ENCODE data around the gene TAOK2. TPM values are rescaled to one million over a fixed set of nuclear protein-coding genes. Genes with fewer than 3 reads are reported as not detected.
"Not testable (repeated sequence)": the region's sequence is repeated elsewhere in the genome, so short reads cannot be mapped to it uniquely, and the experiment has no call there.

TAOK2 gene
- total RNA-seq, 1 experiment from 2014 or later, result 47.4 TPM

DNA sequence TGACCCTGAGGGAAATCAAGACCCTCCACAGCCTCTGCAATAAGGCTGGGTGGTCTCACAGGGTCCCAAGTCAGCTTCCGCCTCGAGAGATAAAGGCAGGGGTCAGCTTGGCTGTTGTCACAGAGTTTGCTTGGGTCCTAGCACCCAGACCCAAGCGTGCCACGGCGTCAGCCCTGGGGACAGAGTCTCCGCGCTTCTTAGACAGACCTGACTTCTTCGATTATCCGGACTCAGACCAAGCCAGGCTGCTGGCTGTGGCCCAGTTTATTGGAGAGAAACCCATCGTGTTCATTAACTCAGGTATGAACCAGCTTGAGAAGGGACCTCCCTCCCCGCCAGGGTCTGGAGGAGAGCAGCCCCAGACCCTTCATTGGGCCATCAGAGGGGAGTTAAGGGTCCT, 49.9 kb downstream of the TAOK2 start:
- no peak for DNase-seq (ENCODE audit: low read depth)

DNA sequence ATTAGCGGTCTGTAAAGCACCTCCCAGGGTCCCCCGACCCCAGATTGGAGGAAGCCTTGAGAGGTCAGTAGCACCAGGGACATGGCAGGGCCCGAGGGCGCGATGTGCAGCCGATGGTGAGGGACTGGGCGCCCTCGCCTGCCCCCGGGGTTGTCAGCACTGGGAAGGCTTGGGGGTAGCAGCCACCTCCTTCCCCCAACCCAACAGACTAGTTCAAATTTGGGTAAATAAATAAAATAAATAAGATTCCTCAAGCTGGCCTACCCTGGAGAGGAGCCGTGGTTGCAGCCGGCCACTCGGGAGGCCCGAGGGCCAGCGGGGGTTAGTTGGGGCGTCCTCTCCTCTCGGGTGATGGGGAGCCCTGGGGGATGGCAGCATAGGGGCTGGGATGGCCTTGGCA, 50.8 kb downstream of the TAOK2 start:
- DNase-seq (ENCODE audit: low read depth), result no peak

DNA sequence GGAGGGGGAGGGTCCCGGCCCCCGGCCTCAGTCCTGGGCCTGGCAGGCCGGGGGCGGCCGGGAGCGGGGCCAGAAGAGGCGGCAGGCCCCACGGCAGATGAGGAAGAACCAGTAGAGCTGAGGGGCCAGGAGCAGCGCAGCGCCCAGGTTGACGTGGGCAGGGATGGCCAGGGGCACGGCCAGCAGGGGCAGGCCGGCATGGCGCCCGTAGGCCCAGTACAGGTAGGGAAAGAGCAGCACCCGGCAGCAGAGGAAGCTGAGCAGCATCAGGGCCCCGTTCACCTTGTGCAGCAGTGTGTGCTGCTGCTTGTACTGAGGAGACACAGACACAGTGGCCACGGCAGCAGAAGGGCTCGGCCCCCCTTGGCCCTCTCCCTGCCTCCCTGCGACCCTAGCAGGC, 51.5 kb downstream of the TAOK2 start:
- DNase-seq (ENCODE audit: low read depth), result no peak

DNA sequence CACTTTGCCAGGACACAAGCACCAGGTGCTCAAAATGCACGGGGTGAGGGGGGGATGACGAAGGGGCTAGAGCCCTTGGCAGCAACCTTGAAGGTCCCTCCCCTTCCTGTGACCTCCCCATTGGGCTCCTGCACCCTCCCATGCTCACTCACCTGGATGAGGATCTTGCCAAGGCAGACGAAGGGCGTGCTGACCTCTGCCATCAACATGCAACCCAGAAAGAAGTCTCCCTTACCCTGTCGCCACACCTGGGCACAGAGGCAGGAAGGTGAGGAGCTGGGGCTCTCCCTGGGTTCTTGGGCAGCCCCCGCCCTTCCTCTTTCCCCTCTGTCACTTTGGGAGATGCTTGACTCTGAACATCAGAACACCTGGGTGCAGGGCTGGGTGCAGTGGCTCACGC, 51.9 kb downstream of the TAOK2 start:
- no peak for DNase-seq (ENCODE audit: low read depth)

DNA sequence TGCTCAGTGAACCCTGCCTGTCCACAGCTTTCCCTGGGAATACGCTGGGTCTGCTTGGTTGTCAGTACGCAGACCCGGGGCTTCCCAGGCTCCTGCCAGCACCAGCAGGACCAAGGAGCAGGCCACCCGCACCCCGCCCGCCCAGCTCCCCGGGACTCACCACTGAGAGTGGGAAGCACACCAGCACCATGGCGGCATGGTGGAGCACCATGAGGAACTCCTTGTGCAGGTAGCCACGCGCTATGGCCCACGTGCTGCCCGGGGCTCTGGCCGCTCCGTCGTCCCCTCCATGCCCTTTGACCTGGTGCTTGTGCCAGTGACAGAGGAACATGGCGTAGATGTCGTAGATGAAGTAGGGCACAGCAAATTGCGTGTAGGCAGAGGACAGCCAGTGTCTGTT, 52.8 kb downstream of the TAOK2 start:
- no peak for DNase-seq (ENCODE audit: low read depth)

DNA sequence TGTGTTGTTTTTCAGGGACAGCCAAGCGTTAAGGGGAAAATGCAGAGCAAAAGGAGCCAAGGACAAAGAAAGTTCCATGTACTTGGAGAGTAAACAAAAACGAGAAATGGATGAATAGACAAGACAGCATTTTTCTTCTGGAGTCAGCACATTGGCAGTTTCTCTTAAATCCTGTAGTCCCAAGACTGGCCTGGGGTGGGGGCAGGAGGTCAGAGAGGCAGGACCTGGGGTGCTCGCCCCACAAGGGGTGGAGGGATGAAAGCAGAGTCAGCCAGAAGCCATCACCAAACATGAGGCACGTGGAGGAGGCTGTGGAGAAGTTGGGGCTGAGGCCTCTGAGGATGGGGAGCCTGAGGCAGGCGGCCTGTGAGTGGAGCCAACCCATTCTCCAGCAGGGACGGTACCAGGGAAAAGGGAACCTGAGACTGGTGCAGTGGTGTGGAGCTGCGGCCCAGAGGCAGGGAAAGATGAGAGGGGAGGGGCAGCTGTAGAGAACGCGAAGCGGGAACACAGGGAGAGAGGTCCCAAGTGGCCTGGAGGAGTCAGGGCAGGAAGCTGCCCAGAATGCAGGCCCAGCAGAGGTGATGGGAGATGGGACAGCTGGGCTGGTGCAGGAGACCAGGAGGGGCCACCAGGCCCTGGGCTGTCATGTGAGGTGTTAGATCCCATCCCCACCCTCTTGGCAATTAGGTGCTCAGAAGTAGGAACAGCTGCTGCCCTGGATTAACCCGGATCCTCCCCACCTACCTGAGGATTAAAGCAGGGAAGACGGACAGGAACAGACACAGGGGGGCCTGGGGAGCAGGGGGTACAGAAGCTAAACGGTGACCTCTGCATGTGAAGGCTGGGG, 54.1 kb downstream of the TAOK2 start:
- DNase-seq (ENCODE audit: low read depth), result no peak

DNA sequence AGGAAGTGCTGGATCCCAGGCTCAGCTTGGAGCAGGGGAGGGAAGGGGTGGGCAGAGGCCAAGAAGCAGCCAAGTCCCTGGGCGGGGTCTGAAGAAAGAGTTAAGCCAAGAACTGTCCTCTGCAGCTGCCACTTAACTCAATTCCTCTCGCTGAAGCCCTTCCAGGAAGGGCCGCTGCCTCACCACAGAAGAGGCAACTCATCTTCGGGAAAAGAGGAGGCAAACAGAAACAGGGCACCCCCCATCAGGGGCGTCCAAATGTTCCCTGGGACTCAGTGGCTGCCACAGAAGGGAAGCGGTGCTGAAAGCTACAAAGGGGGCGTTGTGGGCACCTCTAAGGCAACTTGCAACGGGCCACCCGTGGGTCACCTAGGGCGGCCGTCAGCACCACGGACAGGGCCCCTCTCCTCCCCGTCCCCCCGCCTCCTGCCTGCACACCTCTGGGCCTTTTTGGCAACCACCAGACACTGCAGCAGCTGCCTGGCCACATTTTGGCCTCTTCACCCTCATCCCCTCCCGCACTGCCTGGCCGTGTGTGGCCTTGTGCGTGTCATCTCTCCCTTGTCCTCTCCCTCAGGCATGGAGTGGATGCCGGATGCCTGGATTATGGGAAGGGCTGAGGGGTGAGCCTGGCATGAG, 54.9 kb downstream of the TAOK2 start:
- DNase-seq (ENCODE audit: low read depth), result peak; percentile 27

DNA sequence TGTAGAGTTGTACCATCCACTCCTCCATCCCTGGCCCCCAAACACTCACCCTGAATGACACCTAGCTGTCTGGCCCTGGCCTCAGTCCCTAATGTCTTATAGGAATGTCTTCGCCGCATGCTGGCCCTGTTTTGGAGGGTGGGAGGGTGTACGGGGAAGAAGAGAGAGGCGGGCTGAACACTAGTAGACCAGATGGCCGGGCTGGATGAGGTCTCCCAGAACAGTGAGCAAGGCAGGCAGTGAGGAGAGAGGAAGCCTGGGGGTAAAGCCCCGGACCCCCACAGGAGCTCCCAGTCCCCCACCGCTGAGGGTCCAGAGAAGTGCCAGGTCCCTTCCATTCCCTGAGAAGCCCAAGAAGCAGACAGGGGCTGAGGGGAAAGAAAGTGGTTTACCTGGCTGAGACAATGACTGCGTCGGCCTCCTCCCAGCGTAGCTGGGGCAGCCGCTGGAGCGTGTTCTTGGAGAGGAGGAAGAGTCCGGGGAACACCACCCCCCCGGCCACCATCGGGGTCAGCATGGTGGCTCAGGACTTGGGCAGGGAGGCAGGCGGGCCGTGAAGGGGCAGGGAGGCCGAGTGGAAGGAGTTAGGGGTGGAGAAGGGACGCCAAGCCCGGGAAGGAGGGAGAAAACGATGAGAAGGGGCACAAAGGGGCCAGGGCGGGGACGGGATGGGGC, 56.5 kb downstream of the TAOK2 start:
- DNase-seq (ENCODE audit: low read depth), result no peak

DNA sequence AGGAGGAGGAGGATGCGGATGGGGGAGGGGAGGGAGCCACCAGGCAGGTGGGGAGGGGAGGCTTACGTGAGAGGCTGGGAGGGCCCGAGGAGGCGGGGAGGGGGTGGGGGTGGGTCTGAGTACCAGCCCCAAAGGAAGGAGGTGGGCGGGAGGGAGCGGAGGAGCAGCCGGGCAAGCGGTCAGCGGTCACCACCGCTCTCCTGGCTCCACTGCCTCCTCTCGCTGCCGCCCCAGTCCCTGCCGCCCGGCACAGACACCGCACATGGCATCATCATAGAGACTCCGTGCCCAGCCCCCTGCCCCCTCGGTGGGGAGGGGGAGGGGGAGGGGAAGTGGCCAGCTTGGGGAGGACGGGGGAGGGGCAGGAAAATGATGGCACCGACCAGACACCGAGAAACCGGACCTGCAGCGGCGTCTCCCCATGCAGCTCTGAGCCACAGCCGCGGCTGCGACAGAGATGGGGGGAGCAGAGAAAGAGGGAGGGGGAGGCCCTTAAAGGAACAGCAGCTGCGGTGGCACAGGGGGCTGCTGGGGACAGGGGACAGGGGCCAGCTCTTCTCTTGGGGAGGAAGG, 57.3 kb downstream of the TAOK2 start, which contains the start of gene TLCD3B:
Gene TLCD3B, minus strand, starts transcription at position 431 of the 573 bp plus-strand sequence. CDS start 744 bp downstream, outside the sequence.
- DNase-seq (ENCODE audit: low read depth), result no peak

DNA sequence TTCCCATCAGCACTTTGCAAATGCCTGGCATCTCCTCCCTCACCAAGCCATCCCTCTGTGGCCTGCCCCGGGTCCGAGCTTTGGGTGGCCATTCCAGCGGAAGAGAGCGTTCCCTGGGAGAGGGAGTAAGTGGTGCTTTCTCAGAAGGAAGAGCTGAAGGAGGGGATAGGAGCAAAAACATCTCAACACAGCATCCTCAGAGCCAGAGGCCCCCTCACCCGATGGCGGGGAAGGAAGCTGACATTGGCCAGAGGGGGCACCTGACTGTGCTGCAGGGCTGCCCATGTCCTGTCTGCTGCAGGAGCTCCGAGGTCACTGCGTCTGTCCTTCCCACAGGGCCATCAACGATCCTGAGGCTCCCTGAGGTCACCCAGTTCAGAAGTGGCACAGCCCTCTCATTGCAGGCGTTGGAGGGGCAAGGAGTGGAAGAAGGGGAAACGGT, 57.8 kb downstream of the TAOK2 start:
- no peak for DNase-seq (ENCODE audit: low read depth)

DNA sequence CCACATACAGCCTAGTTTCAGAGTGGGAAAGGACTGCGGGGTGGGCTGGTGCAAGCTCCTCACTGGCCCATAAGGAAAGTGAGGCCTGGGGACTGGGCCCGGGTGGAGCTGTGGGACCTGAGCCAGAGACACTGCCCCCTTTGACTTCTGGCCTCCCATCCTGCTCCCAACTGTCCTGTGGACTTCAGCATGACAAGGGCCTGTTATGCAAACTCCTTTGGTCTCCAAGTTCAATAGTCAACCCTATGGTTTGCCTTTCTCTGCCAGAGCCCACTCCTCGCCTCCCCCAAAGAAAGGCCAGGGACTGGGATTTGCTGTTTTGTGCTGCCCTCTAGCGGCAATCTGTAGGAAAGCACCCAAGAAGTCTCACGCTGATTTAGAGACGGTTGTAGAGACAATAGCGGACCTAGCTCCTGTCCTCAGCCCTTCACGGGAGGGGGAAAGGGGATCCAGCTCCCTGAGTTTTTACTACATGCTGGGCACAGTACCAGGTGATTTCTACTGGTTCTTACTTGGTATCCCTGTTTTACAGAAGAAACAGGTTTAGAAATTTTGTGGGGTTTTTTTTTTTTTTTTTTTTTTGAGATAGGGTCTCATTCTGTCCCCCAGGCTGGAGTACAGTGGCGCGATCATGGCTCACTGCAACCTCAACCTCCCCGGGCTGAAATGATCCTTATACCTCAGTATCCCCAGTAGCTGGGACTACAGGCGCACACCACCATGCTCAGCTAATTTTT, 58.6 kb downstream of the TAOK2 start:
- peak; percentile 64 for DNase-seq (ENCODE audit: low read depth)

DNA sequence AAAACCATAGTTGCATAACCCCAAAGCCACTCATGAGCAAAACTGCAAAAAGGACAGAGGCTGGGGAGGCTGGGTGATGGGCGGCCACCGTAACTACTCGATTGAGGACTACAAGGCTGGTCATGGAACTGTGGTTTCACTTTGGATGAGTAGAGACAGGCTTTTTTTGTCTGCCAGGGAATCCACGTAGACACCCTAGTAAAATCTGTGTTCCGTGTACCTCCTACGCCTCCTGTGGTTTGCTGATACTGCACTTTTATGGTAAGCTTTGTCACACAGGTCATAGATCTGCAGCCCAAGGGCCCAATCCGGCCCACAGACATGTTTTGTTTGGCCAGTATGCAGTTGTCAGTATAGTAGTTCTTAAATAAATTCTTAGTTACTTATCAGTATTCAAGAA, 59.6 kb downstream of the TAOK2 start:
- peak; percentile 30 for DNase-seq (ENCODE audit: low read depth)

DNA sequence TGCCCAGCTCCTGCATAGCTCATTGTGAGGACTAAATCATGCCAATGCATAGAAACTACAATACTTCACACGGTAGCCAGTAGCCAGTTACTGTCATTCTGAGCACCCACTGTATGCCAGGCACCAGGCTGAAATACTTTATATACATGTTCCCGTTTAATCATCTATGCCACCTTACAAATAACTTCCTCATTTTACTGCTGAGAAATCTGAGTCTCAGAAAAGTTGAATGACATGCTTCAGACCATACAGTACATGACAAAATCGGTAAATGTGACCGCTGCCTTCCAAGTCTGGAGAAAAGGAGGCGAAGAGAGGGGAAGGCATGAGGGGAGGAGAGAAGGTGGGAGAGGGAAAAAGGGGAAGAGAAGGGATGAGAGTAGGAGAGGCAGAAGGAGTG, 66.6 kb downstream of the TAOK2 start:
- no peak for DNase-seq (ENCODE audit: low read depth)

DNA sequence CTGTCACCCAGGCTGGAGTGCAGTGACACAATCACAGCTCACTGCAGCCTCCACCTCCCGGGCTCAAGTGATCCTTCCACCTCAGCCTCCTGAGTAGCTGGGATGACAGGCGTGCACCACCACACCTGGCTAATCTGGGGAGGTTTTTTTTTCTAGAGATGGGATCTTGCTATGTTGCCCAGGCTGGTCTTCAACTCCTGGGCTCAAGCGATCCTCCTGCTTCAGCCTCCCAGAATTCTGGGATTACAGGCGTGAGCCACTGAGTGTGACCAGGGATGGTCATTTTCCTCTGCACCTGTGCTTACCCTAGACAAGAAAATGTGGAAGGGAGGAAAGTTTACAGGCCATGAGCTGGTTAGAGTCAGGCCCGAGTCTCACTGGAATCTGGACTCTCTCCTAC, 67.0 kb downstream of the TAOK2 start:
- DNase-seq (ENCODE audit: low read depth), result not testable (repeated sequence)

DNA sequence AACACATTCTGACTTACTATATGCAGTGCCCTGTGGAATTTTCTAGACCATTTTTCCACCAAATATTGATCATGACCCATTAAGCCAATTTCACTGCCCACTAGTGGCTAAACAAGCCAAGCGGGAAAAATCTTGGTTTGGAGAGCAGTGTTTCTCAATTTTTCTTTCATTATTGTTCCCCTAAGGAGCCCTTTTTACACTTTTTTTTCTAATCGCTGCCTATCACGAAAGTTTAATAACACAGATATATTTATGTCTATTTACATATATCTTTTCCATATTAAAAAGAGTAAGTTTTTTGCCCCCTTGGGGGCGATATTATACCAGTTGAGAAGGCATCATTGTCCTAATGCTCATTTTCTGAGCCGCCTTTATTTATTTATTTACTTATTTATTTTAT, 68.2 kb downstream of the TAOK2 start:
- peak; percentile 51 for DNase-seq (ENCODE audit: low read depth)

Other genes starting within 250 kb of the TAOK2 start
- gene C16orf54, start 227.9 kb upstream of the TAOK2 start, total RNA-seq (2014; rRNA removed; shearing (Covaris generic)), result 0.54 and 0.84 TPM in 2 replicates
- gene ZG16, start 195.6 kb upstream of the TAOK2 start, total RNA-seq (2014; rRNA removed; shearing (Covaris generic)), result not detected in 2 replicates
- 68.6 and 79.0 TPM in 2 replicates for gene KIF22, start 183.1 kb upstream of the TAOK2 start, total RNA-seq (2014; rRNA removed; shearing (Covaris generic))
- gene MAZ, start 167.3 kb upstream of the TAOK2 start, total RNA-seq (2014; rRNA removed; shearing (Covaris generic)), result 127 and 223 TPM in 2 replicates
- gene PRRT2, start 161.7 kb upstream of the TAOK2 start, total RNA-seq (2014; rRNA removed; shearing (Covaris generic)), result 0.20 and 0.94 TPM in 2 replicates
- 45.4 and 58.2 TPM in 2 replicates for gene PAGR1, start 157.7 kb upstream of the TAOK2 start, total RNA-seq (2014; rRNA removed; shearing (Covaris generic))
- 112 and 186 TPM in 2 replicates for gene MVP, start 153.4 kb upstream of the TAOK2 start, total RNA-seq (2014; rRNA removed; shearing (Covaris generic))
- 90.7 and 103 TPM in 2 replicates for gene CDIPT, start 110.6 kb upstream of the TAOK2 start, total RNA-seq (2014; rRNA removed; shearing (Covaris generic))
- 16.7 and 38.3 TPM in 2 replicates for gene SEZ6L2, start 74.3 kb upstream of the TAOK2 start, total RNA-seq (2014; rRNA removed; shearing (Covaris generic))
- gene ASPHD1, start 73.4 kb upstream of the TAOK2 start, total RNA-seq (2014; rRNA removed; shearing (Covaris generic)), result 12.1 and 16.1 TPM in 2 replicates
- gene KCTD13, start 47.6 kb upstream of the TAOK2 start, total RNA-seq (2014; rRNA removed; shearing (Covaris generic)), result 11.3 and 16.8 TPM in 2 replicates
- 86.9 and 110 TPM in 2 replicates for gene TMEM219, start 11.8 kb upstream of the TAOK2 start, total RNA-seq (2014; rRNA removed; shearing (Covaris generic))
- gene HIRIP3, start 21.7 kb downstream of the TAOK2 start, total RNA-seq (2014; rRNA removed; shearing (Covaris generic)), result 17.1 and 19.0 TPM in 2 replicates
- gene INO80E, start 22.4 kb downstream of the TAOK2 start, total RNA-seq (2014; rRNA removed; shearing (Covaris generic)), result 122 and 187 TPM in 2 replicates
- 0.52 and 0.62 TPM in 2 replicates for gene DOC2A, start 37.2 kb downstream of the TAOK2 start, total RNA-seq (2014; rRNA removed; shearing (Covaris generic))
- not detected in 2 replicates for gene C16orf92, start 49.3 kb downstream of the TAOK2 start, total RNA-seq (2014; rRNA removed; shearing (Covaris generic))
- 0.42 TPM in 1 of 2 replicates, not detected in the other for gene TLCD3B, start 57.4 kb downstream of the TAOK2 start, total RNA-seq (2014; rRNA removed; shearing (Covaris generic))
- 3,016 and 3,039 TPM in 2 replicates for gene ALDOA, start 91.9 kb downstream of the TAOK2 start, total RNA-seq (2014; rRNA removed; shearing (Covaris generic))
- 143 and 169 TPM in 2 replicates for gene PPP4C, start 102.1 kb downstream of the TAOK2 start, total RNA-seq (2014; rRNA removed; shearing (Covaris generic))
- gene TBX6, start 118.1 kb downstream of the TAOK2 start, total RNA-seq (2014; rRNA removed; shearing (Covaris generic)), result 0.39 TPM in 1 of 2 replicates, not detected in the other
- 6.0 and 23.1 TPM in 2 replicates for gene YPEL3, start 122.3 kb downstream of the TAOK2 start, total RNA-seq (2014; rRNA removed; shearing (Covaris generic))
- 0.52 and 1.8 TPM in 2 replicates for gene GDPD3, start 139.7 kb downstream of the TAOK2 start, total RNA-seq (2014; rRNA removed; shearing (Covaris generic))
- 38.7 and 42.5 TPM in 2 replicates for gene MAPK3, start 149.4 kb downstream of the TAOK2 start, total RNA-seq (2014; rRNA removed; shearing (Covaris generic))
- gene CORO1A, start 209.7 kb downstream of the TAOK2 start, total RNA-seq (2014; rRNA removed; shearing (Covaris generic)), result 7.6 and 8.0 TPM in 2 replicates
- 397 and 526 TPM in 2 replicates for gene BOLA2B, start 219.8 kb downstream of the TAOK2 start, total RNA-seq (2014; rRNA removed; shearing (Covaris generic))
- 46.2 and 48.2 TPM in 2 replicates for gene SLX1A, start 220.0 kb downstream of the TAOK2 start, total RNA-seq (2014; rRNA removed; shearing (Covaris generic))
- 1.5 and 2.6 TPM in 2 replicates for gene SULT1A3, start 225.4 kb downstream of the TAOK2 start, total RNA-seq (2014; rRNA removed; shearing (Covaris generic))